ENCODE data around the gene TCN2.
"Not testable (repeated sequence)": the region's sequence is repeated elsewhere in the genome, so short reads cannot be mapped to it uniquely, and the experiment has no call there.

The TCN2 gene

GRCh38 chr22:30628491-30628890 lies 21.5 kb downstream of the TCN2 start:
- DNase-seq = no peak
- Histone ChIP-seq H3K27me3 (ENCODE audit: insufficient read depth, low read length, poor library complexity) (no peaks in the 10 kb centered on the region), H3K9ac (ENCODE audit: low read depth, low read length) (no peak overlapping the region), H3K36me3 (ENCODE audit: insufficient read depth, low read length) (no peaks in the 10 kb centered on the region), H3K79me2 (ENCODE audit: insufficient read depth, low read length) (no peaks in the 10 kb centered on the region), H3K4me3 (ENCODE audit: low read depth in 1 of 2, low read length in 2 of 2) (no peak overlapping the region), H3K4me2 (ENCODE audit: insufficient read depth, low read length) (no peak overlapping the region), H2AFZ (ENCODE audit: low read depth, low read length) (no peak overlapping the region), H3K4me1 (ENCODE audit: insufficient read depth, low read length) (no peaks in the 10 kb centered on the region), H3K9me3 (ENCODE audit: insufficient read depth, low read length, severe bottlenecking) (no peaks in the 10 kb centered on the region), H3K27ac (ENCODE audit: low read length) (no peak overlapping the region), H4K20me1 (ENCODE audit: insufficient read depth, low read length) (no peaks in the 10 kb centered on the region)
- no peak for ATAC-seq (ENCODE audit: insufficient read depth, low read depth)
- TF ChIP-seq EZH2 (IDR thresholded peaks at IDR 0.05; ENCODE audit: borderline replicate concordance, low read depth, low read length, severe bottlenecking) = no peak
- no peak for TF ChIP-seq CTCF (IDR thresholded peaks at IDR 0.05; ENCODE audit: borderline replicate concordance, extremely low read depth, low read length, poor library complexity, severe bottlenecking)

GRCh38 chr22:30631469-30631868 lies 24.5 kb downstream of the TCN2 start:
- not testable (repeated sequence) for ATAC-seq (ENCODE audit: insufficient read depth, low read depth); H3K9me3 ChIP-seq (ENCODE audit: insufficient read depth, low read length, severe bottlenecking); DNase-seq; H3K36me3 ChIP-seq (ENCODE audit: insufficient read depth, low read length); H3K27me3 ChIP-seq (ENCODE audit: insufficient read depth, low read length, poor library complexity); H3K79me2 ChIP-seq (ENCODE audit: insufficient read depth, low read length); H3K27ac ChIP-seq (ENCODE audit: low read length); H2AFZ ChIP-seq (ENCODE audit: low read depth, low read length); H3K4me3 ChIP-seq (ENCODE audit: low read depth in 1 of 2, low read length in 2 of 2); H3K9ac ChIP-seq (ENCODE audit: low read depth, low read length); H3K4me2 ChIP-seq (ENCODE audit: insufficient read depth, low read length); H4K20me1 ChIP-seq (ENCODE audit: insufficient read depth, low read length)
- H3K4me1 ChIP-seq (ENCODE audit: insufficient read depth, low read length) = peaks cover 24% of the 10 kb centered on the region

GRCh38 chr22:30634471-30635233 lies 27.7 kb downstream of the TCN2 start:
- no peaks in the 10 kb centered on the region for H3K79me2 ChIP-seq (ENCODE audit: insufficient read depth, low read length)
- peak overlapping the region; percentile 56 for H2AFZ ChIP-seq (ENCODE audit: low read depth, low read length)
- no peaks in the 10 kb centered on the region for H3K9me3 ChIP-seq (ENCODE audit: insufficient read depth, low read length, severe bottlenecking)
- H3K4me3 ChIP-seq (ENCODE audit: low read depth in 1 of 2, low read length in 2 of 2) = 0 out of 4 replicates have a peak overlapping the region, but pooled peaks of 1 of the 2 experiments have one; percentile 58
- H4K20me1 ChIP-seq (ENCODE audit: insufficient read depth, low read length) = 0 out of 2 replicates have a peak, but pooled peaks cover 6% of the 10 kb centered on the region
- peak; percentile 82 for DNase-seq
- H3K4me2 ChIP-seq (ENCODE audit: insufficient read depth, low read length) = peak overlapping the region; percentile 92
- H3K27ac ChIP-seq (ENCODE audit: low read length) = no peak overlapping the region
- H3K27me3 ChIP-seq (ENCODE audit: insufficient read depth, low read length, poor library complexity) = no peaks in the 10 kb centered on the region
- H3K4me1 ChIP-seq (ENCODE audit: insufficient read depth, low read length) = peaks cover 30% of the 10 kb centered on the region
- no peak overlapping the region; the same call in 1 of the 2 replicates for H3K9ac ChIP-seq (ENCODE audit: low read depth, low read length)
- TF ChIP-seq CTCF (IDR thresholded peaks at IDR 0.05; ENCODE audit: borderline replicate concordance, extremely low read depth, low read length, poor library complexity, severe bottlenecking) (peak; percentile 97), EZH2 (IDR thresholded peaks at IDR 0.05; ENCODE audit: borderline replicate concordance, low read depth, low read length, severe bottlenecking) (no peak)
- H3K36me3 ChIP-seq (ENCODE audit: insufficient read depth, low read length) = no peaks in the 10 kb centered on the region
- ATAC-seq (ENCODE audit: insufficient read depth, low read depth) = peak; percentile 78

Measured in DND-41 (cell line).